Astrocyte of the cerebellum (primary cell): ENCODE data around the gene VWA2.

Experiments
- DNase-seq: peaks from one replicate; pipeline ENCODE4 v3.0.0-alpha.2; 2011; ENCODE audit warnings: low read depth
- H3K4me3 ChIP-seq: 2 replicates; pipeline ENCODE4 v1.5.1; 2011; ENCODE audit warnings: mild to moderate bottlenecking, low read depth, low read length, moderate library complexity
- CTCF ChIP-seq: IDR thresholded peaks from 2 replicates; pipeline ENCODE4 v1.5.1; 2012; ENCODE audit warnings: low read length, low read depth, moderate library complexity, mild to moderate bottlenecking; ENCODE audit errors: missing control alignments
- in situ Hi-C: cut with HindIII; loops from 2 replicates; pipeline ENCODE4 v1.10.0; 2017; ENCODE audit warnings: low sequenced_read_pairs

The VWA2 gene

DNA sequence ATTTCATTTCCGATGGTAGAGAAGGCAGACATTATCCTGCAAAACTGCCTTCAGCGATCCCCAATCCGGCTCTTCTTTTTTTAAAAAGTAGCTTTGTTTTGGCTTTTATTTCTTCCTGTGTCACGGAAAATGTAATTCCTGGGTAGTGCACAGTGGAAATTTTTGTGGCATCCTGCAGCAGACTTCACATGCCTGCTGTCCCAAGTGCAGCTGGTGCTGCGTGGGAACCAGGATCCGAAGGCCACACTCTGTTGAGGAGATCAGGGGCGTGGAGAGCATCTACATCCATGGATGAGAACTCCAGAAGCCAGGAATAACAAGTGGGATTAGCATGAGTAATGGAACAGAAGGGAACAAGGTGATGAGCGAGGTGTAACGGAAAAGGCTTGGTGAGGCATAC is 4.6 kb downstream of the VWA2 start:
- H3K4me3 ChIP-seq, result no peak overlapping the region
- TF ChIP-seq CTCF, result no peak
- in situ Hi-C loops, result no loop called here
- DNase-seq, result no peak

GRCh38 chr10:114244126-114244525 is 5.1 kb downstream of the VWA2 start:
- TF ChIP-seq CTCF, result no peak
- DNase-seq, result no peak
- H3K4me3 ChIP-seq, result no peak overlapping the region
- in situ Hi-C loops, result no loop called here

GRCh38 chr10:114245121-114245791 is 6.2 kb downstream of the VWA2 start:
- in situ Hi-C loops, result no loop called here
- DNase-seq, result no peak
- no peak overlapping the region for H3K4me3 ChIP-seq
- TF ChIP-seq CTCF, result no peak

GRCh38 chr10:114246679-114247305 is 7.7 kb downstream of the VWA2 start:
- in situ Hi-C loops, result no loop called here
- no peak for TF ChIP-seq CTCF
- no peak for DNase-seq
- no peak overlapping the region for H3K4me3 ChIP-seq

GRCh38 chr10:114250236-114250635 is 11.2 kb downstream of the VWA2 start:
- H3K4me3 ChIP-seq, result no peak overlapping the region
- no peak for DNase-seq
- TF ChIP-seq CTCF, result no peak
- in situ Hi-C loops, result no loop called here

GRCh38 chr10:114250716-114251115 is 11.7 kb downstream of the VWA2 start:
- in situ Hi-C loops, result no loop called here
- H3K4me3 ChIP-seq, result no peak overlapping the region
- no peak for DNase-seq
- no peak for TF ChIP-seq CTCF
